Keratinocyte (primary cell): ENCODE results near the gene DEFB114. TPM values are rescaled to one million over a fixed set of nuclear protein-coding genes. Genes with fewer than 3 reads are reported as not detected.

Experiments
- DNase-seq: peaks from one replicate; pipeline ENCODE4 v3.0.0-alpha.2; 2011; ENCODE audit warnings: low read depth, missing footprints, low spot score
- FAIRE-seq: peaks from 2 replicates; lab custom pipeline; 2011; peaks lifted over from hg19 to GRCh38; lab: Jason Lieb, UNC
- H2AFZ ChIP-seq: 2 replicates; pipeline ENCODE4 v1.6.0; 2012; ENCODE audit warnings: low read length, control low read depth, inconsistent platforms; ENCODE audit not compliant: control insufficient read depth
- H3K27ac ChIP-seq: 2 replicates; pipeline ENCODE4 v1.5.1; 2011; ENCODE audit warnings: low read length; ENCODE audit not compliant: control insufficient read depth, insufficient read depth
- H3K27me3 ChIP-seq: 3 replicates; pipeline ENCODE4 v1.6.0; 2011; ENCODE audit warnings: low read length; ENCODE audit not compliant: control insufficient read depth, insufficient read depth; ENCODE audit errors: extremely low read depth
- H3K36me3 ChIP-seq, 2 experiments: 2 replicates in 1 of 2; 3 replicates in 1 of 2; pipeline ENCODE4 v1.5.1; 2011; ENCODE audit warnings: low read length in 2 of 2, mild to moderate bottlenecking in 1 of 2; ENCODE audit not compliant: control insufficient read depth in 2 of 2, insufficient read depth in 2 of 2; ENCODE audit errors: extremely low read depth in 1 of 2
- H3K4me1 ChIP-seq: 3 replicates; pipeline ENCODE4 v1.5.1; 2011; ENCODE audit warnings: low read length; ENCODE audit not compliant: control insufficient read depth, insufficient read depth; ENCODE audit errors: extremely low read depth
- H3K4me2 ChIP-seq: 3 replicates; pipeline ENCODE4 v1.6.0; 2011; ENCODE audit warnings: low read depth, low read length; ENCODE audit not compliant: control insufficient read depth, insufficient read depth; ENCODE audit errors: extremely low read depth
- H3K4me3 ChIP-seq, 3 experiments: fragments of 200-600 bp in 1 of 3; sonication (generic) in 1 of 3; 2 replicates in 2 of 3; 3 replicates in 1 of 3; pipeline ENCODE4 v1.5.1; 2011 to 2016; ENCODE audit warnings: low read length in 3 of 3, mild to moderate bottlenecking in 3 of 3, control low read depth in 2 of 3, inconsistent platforms in 1 of 3, low read depth in 1 of 3, mixed read lengths in 1 of 3, mixed run types in 1 of 3, moderate library complexity in 1 of 3; ENCODE audit not compliant: control insufficient read depth in 2 of 3, insufficient read depth in 2 of 3; ENCODE audit errors: extremely low read depth in 1 of 3
- H3K79me2 ChIP-seq: 2 replicates; pipeline ENCODE4 v1.6.0; 2012; ENCODE audit warnings: low read length; ENCODE audit not compliant: control insufficient read depth, insufficient read depth
- H3K9ac ChIP-seq: 3 replicates; pipeline ENCODE4 v1.6.0; 2011; ENCODE audit warnings: low read length; ENCODE audit not compliant: control insufficient read depth, insufficient read depth; ENCODE audit errors: extremely low read depth
- H3K9me1 ChIP-seq: 3 replicates; pipeline ENCODE4 v1.6.0; 2011; ENCODE audit warnings: low read length; ENCODE audit not compliant: control insufficient read depth, insufficient read depth; ENCODE audit errors: extremely low read depth
- H3K9me3 ChIP-seq: 2 replicates; pipeline ENCODE4 v1.5.1; 2012; ENCODE audit warnings: low read depth, low read length; ENCODE audit not compliant: control insufficient read depth
- H4K20me1 ChIP-seq: 3 replicates; pipeline ENCODE4 v1.6.0; 2011; ENCODE audit warnings: low read length; ENCODE audit not compliant: control insufficient read depth, insufficient read depth; ENCODE audit errors: extremely low read depth
- CTCF ChIP-seq, 3 experiments: IDR thresholded peaks in 1 of 3; conservative IDR thresholded peaks in 1 of 3; optimal IDR thresholded peaks in 1 of 3; 2 replicates in 2 of 3; 3 replicates in 1 of 3; pipeline versions ENCODE3 to v1.5.1; 2011; ENCODE audit warnings: low read length in 3 of 3, mild to moderate bottlenecking in 3 of 3, moderate library complexity in 2 of 3, control low read depth in 1 of 3, inconsistent platforms in 1 of 3; ENCODE audit not compliant: insufficient read depth in 2 of 3; ENCODE audit errors: extremely low read depth in 1 of 3
- EZH2 ChIP-seq: IDR thresholded peaks from one replicate; pipeline ENCODE4 v1.6.1; 2012; ENCODE audit warnings: inconsistent platforms, mild to moderate bottlenecking, low read length, moderate library complexity
- dilution Hi-C: fragments of 300-500 bp; cut with MboI; formaldehyde crosslinking; loops from one replicate; pipeline ENCODE4 v1.7.0; 2020; ENCODE audit warnings: low sequenced_read_pairs; ENCODE audit not compliant: extremely low pct_ligation_motif_present
- polyA plus RNA-seq, 5 experiments: library from polyadenylated mRNA; depleted of rRNA in 3 of 5; stranded (reverse) in 3 of 5; stranded (forward) in 1 of 5; unstranded in 1 of 5; fragments of >200 nt; gene quantifications; 1 replicate in 1 of 5; 2 replicates in 3 of 5; 3 replicates in 1 of 5; pipeline versions ENCODE4 v1.2.1 to v1.2.3, GENCODE V29; 2011 to 2012; ENCODE audit warnings: missing spikeins in 2 of 5, low read depth in 1 of 5, low replicate concordance in 1 of 5

The DEFB114 gene
- polyA plus RNA-seq, 1 donor (not counting 4 experiments of a cell fraction or from before 2014, with no cell fraction given): not detected

- H3K9me3 ChIP-seq: no peaks in the 10 kb centered on the region
- dilution Hi-C loops: no loop called here
- FAIRE-seq (no peak), DNase-seq (no peak)
- no peaks in the 10 kb centered on the region for H3K36me3 ChIP-seq
- no peaks in the 10 kb centered on the region for H3K9me1 ChIP-seq
- H3K4me2 ChIP-seq: no peak overlapping the region
- no peaks in the 10 kb centered on the region for H3K4me1 ChIP-seq
- no peaks in the 10 kb centered on the region for H4K20me1 ChIP-seq
- no peaks in the 10 kb centered on the region for H3K27me3 ChIP-seq
- no peak overlapping the region for H3K27ac ChIP-seq
- H3K4me3 ChIP-seq: no peak overlapping the region
- no peak for TF ChIP-seq CTCF (optimal IDR thresholded peaks at IDR 0.05 in 1 of 3, IDR thresholded peaks at IDR 0.05 in 1 of 3, conservative IDR thresholded peaks at IDR 0.05 in 1 of 3; ENCODE audit: extremely low read depth in 1 of 3, insufficient read depth in 2 of 3, low read length in 3 of 3)
- TF ChIP-seq EZH2: no peak
- no peaks in the 10 kb centered on the region for H3K79me2 ChIP-seq
- no peak overlapping the region for H2AFZ ChIP-seq
- no peak overlapping the region for H3K9ac ChIP-seq
Measured at GRCh38 chr6:49918787-49919186, 45.2 kb downstream of the DEFB114 start.

- no peak for DNase-seq
- dilution Hi-C loops: no loop called here
Measured at GRCh38 chr6:49915035-49915434, 48.9 kb downstream of the DEFB114 start.

More at GRCh38 chr6:49915035-49915434, 48.9 kb downstream of the DEFB114 start:
- Histone ChIP-seq H3K9me1 (no peaks in the 10 kb centered on the region), H3K9me3 (no peaks in the 10 kb centered on the region), H3K4me2 (peak overlapping the region; percentile 25), H3K4me3 (no peak overlapping the region), H3K27ac (no peak overlapping the region), H2AFZ (peak overlapping the region; percentile 83), H3K36me3 (no peaks in the 10 kb centered on the region), H3K27me3 (no peaks in the 10 kb centered on the region), H3K4me1 (no peaks in the 10 kb centered on the region), H4K20me1 (no peaks in the 10 kb centered on the region), H3K79me2 (no peaks in the 10 kb centered on the region), H3K9ac (no peak overlapping the region)
- FAIRE-seq: no peak
- no peak for TF ChIP-seq EZH2
- peak in 2 of 3 experiments; percentile 39 to 43 for TF ChIP-seq CTCF (optimal IDR thresholded peaks at IDR 0.05 in 1 of 3, IDR thresholded peaks at IDR 0.05 in 1 of 3, conservative IDR thresholded peaks at IDR 0.05 in 1 of 3; ENCODE audit: extremely low read depth in 1 of 3, insufficient read depth in 2 of 3, low read length in 3 of 3)
